RWPE2 (cell line): ENCODE data around the gene IPO9.

Experiments used
- ATAC-seq: fragments of 200-7000 bp; cut with Tn5 transposase; 3 replicates; pipeline ENCODE4 v1.9.1; 2021; ENCODE audit warnings: low read depth
- DNase-seq: peaks from one replicate; pipeline ENCODE4 v3.0.0-alpha.2; 2020; ENCODE audit warnings: low spot score
- H3K27ac ChIP-seq: fragments of 450-650 bp; 2 replicates; pipeline ENCODE4 v1.5.1; 2017; ENCODE audit warnings: mild to moderate bottlenecking; ENCODE audit not compliant: poor library complexity, severe bottlenecking
- H3K27me3 ChIP-seq: fragments of 250-450 bp; sonication (Bioruptor Pico); 2 replicates; pipeline ENCODE4 v1.5.1; 2021; ENCODE audit warnings: mild to moderate bottlenecking, moderate library complexity; ENCODE audit not compliant: insufficient read depth, poor library complexity, severe bottlenecking
- H3K36me3 ChIP-seq: fragments of 250-450 bp; sonication (Bioruptor Pico); 2 replicates; pipeline ENCODE4 v1.5.1; 2020; ENCODE audit warnings: low read depth, mild to moderate bottlenecking, moderate library complexity
- H3K4me1 ChIP-seq: fragments of 250-450 bp; sonication (Bioruptor Pico); 2 replicates; pipeline ENCODE4 v1.5.1; 2021; ENCODE audit warnings: mild to moderate bottlenecking, moderate library complexity; ENCODE audit not compliant: insufficient read depth, poor library complexity, severe bottlenecking
- H3K4me3 ChIP-seq: fragments of 250-450 bp; sonication (Bioruptor Pico); 2 replicates; pipeline ENCODE4 v1.5.1; 2021; ENCODE audit warnings: mild to moderate bottlenecking, moderate library complexity; ENCODE audit not compliant: severe bottlenecking
- H3K9me3 ChIP-seq: fragments of 250-450 bp; sonication (Bioruptor Pico); 2 replicates; pipeline ENCODE4 v1.5.1; 2021; ENCODE audit warnings: mild to moderate bottlenecking, moderate library complexity; ENCODE audit not compliant: severe bottlenecking
- CTCF ChIP-seq: fragments of 450-650 bp; IDR thresholded peaks from one replicate; pipeline ENCODE4 v1.5.1; 2017; ENCODE audit warnings: mild to moderate bottlenecking, moderate library complexity; ENCODE audit not compliant: poor library complexity, severe bottlenecking

The IPO9 gene

GRCh38 chr1:201880928-201881571, 52.1 kb downstream of the IPO9 start:
- Histone ChIP-seq H3K36me3 (no peaks in the 10 kb centered on the region), H3K27ac (no peak overlapping the region), H3K27me3 (no peaks in the 10 kb centered on the region), H3K4me3 (no peak overlapping the region), H3K9me3 (no peaks in the 10 kb centered on the region), H3K4me1 (peaks cover 25% of the 10 kb centered on the region)
- ATAC-seq, result no peak
- TF ChIP-seq CTCF, result no peak
- no peak for DNase-seq

- DNase-seq (no peak), ATAC-seq (no peak)
- no peaks in the 10 kb centered on the region for H3K36me3 ChIP-seq
- peaks cover 25% of the 10 kb centered on the region for H3K4me1 ChIP-seq
- H3K27me3 ChIP-seq, result no peaks in the 10 kb centered on the region
- no peaks in the 10 kb centered on the region for H3K9me3 ChIP-seq
- H3K4me3 ChIP-seq, result no peak overlapping the region
- H3K27ac ChIP-seq, result no peak overlapping the region
- TF ChIP-seq CTCF, result no peak
Observed at GRCh38 chr1:201881617-201882016, 52.7 kb downstream of the IPO9 start.

DNA sequence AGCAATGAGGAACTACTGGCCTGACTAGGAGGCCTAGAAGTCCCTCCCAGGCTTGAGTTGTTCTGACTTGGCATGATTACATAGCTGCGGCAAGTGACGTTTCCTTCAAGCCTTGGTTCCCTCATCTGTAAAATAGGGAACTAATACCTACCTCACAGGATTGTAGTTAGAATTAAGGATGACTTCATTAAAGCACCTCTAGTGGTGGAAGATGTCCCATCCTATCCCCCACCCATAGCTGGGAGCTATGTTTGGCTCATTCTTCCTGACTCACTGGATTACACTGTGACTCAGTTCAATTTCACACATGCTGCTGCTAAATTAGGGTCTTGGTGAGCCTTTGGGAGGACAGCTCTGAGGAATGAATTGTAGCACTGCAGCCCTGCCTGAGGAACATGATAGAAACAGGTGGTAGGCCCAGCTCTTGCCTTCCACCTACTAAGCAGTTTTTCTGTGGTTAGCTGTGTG, 53.7 kb downstream of the IPO9 start:
- H3K9me3 ChIP-seq, result no peaks in the 10 kb centered on the region
- H3K27ac ChIP-seq, result no peak overlapping the region
- H3K27me3 ChIP-seq, result no peaks in the 10 kb centered on the region
- ATAC-seq (peak; percentile 83), DNase-seq (no peak)
- TF ChIP-seq CTCF, result peak; percentile 40
- H3K4me3 ChIP-seq, result no peak overlapping the region
- H3K36me3 ChIP-seq, result no peaks in the 10 kb centered on the region
- peaks cover 25% of the 10 kb centered on the region for H3K4me1 ChIP-seq

- no peaks in the 10 kb centered on the region for H3K36me3 ChIP-seq
- H3K27me3 ChIP-seq, result no peaks in the 10 kb centered on the region
- no peak for ATAC-seq
- no peak for DNase-seq
- no peak overlapping the region for H3K4me3 ChIP-seq
- no peak overlapping the region for H3K27ac ChIP-seq
- TF ChIP-seq CTCF, result no peak
- H3K9me3 ChIP-seq, result no peaks in the 10 kb centered on the region
- peaks cover 25% of the 10 kb centered on the region for H3K4me1 ChIP-seq
Observed at GRCh38 chr1:201883266-201883665, 54.3 kb downstream of the IPO9 start.

DNA sequence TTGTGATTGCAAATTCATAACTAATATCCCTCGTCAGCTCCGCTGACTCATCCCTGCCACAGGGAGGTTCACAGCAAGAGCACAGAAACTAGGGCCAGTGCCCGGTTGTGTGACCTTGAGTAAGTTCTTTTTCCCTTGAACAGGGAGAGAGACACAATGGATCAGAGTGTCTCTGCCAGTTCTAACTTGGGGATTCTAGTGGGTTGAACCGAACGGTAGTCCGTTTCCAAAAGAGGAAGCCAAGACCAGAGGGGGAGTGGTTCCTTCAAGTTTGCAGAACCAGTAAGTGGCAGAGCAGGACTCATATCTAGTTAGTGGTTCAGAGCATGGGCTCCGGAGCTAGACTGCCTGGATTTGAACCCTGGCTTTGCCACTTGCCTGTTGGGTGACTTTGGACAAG, 54.8 kb downstream of the IPO9 start:
- peaks cover 25% of the 10 kb centered on the region for H3K4me1 ChIP-seq

More for the DNA sequence above, 54.8 kb downstream of the IPO9 start:
- Histone ChIP-seq H3K36me3 (no peaks in the 10 kb centered on the region), H3K4me3 (no peak overlapping the region), H3K9me3 (no peaks in the 10 kb centered on the region), H3K27ac (no peak overlapping the region), H3K27me3 (no peaks in the 10 kb centered on the region)
- 0 out of 3 replicates have a peak, but pooled peaks have one; percentile 21 for ATAC-seq
- no peak for TF ChIP-seq CTCF
- DNase-seq, result no peak
